Activated CD8-positive, alpha-beta memory T cell treated with anti-CD3 and anti-CD28 coated beads, Interleukin-2, amount 50 U/mL, for 1 hour (primary cell): ENCODE measurements around the gene FEN1.

Source experiments
- DNase-seq: peaks from one replicate; pipeline ENCODE4 v3.0.0-alpha.2; 2020; ENCODE audit errors: extremely low read depth

The FEN1 gene

GRCh38 chr11:61795459-61795858 lies 2.7 kb downstream of the FEN1 start:
- DNase-seq = no peak

- no peak for DNase-seq
Observed at GRCh38 chr11:61795876-61796526, 3.3 kb downstream of the FEN1 start.

GRCh38 chr11:61797263-61797944 lies 4.7 kb downstream of the FEN1 start:
- no peak for DNase-seq

- no peak for DNase-seq
Observed at GRCh38 chr11:61799665-61800284, 7.1 kb downstream of the FEN1 start.

- no peak for DNase-seq
Observed at GRCh38 chr11:61800331-61801281, 7.9 kb downstream of the FEN1 start.

- DNase-seq = no peak
Observed at GRCh38 chr11:61802605-61803004, 9.9 kb downstream of the FEN1 start.

GRCh38 chr11:61803889-61804647 lies 11.4 kb downstream of the FEN1 start:
- no peak for DNase-seq

- no peak for DNase-seq
Observed at GRCh38 chr11:61805146-61805545, 12.4 kb downstream of the FEN1 start.

- no peak for DNase-seq
Observed at GRCh38 chr11:61806785-61807184, 14.1 kb downstream of the FEN1 start.

GRCh38 chr11:61810671-61811175 lies 18.0 kb downstream of the FEN1 start:
- DNase-seq = no peak

GRCh38 chr11:61811831-61812230 lies 19.1 kb downstream of the FEN1 start:
- DNase-seq = no peak

GRCh38 chr11:61812736-61813411 lies 20.2 kb downstream of the FEN1 start:
- DNase-seq = no peak

- no peak for DNase-seq
Observed at GRCh38 chr11:61814247-61814957, 21.7 kb downstream of the FEN1 start.

- no peak for DNase-seq
Observed at GRCh38 chr11:61814958-61815789, 22.5 kb downstream of the FEN1 start.

GRCh38 chr11:61815790-61816735 lies 23.4 kb downstream of the FEN1 start:
- no peak for DNase-seq

- DNase-seq = no peak
Observed at GRCh38 chr11:61816736-61817455, 24.2 kb downstream of the FEN1 start, which contains the start of gene FADS1. Gene FADS1, minus strand, starts transcription at chr11:61817003. Its CDS starts 74 bp downstream, at chr11:61816929.
